GM10266 (cell line): ENCODE measurements around the gene WDFY4.

Experiments
- DNase-seq: peaks from one replicate; pipeline ENCODE4 v3.0.0; 2012; ENCODE audit errors: extremely low spot score
- CTCF ChIP-seq: IDR thresholded peaks from 2 replicates; pipeline ENCODE4 v1.5.1; 2012; ENCODE audit warnings: mild to moderate bottlenecking, low read depth; ENCODE audit not compliant: control insufficient read depth, insufficient read depth; ENCODE audit errors: missing control alignments

WDFY4 gene

GRCh38 chr10:48814933-48815332 lies 130.3 kb downstream of the WDFY4 start:
- TF ChIP-seq CTCF = no peak
- DNase-seq = no peak

GRCh38 chr10:48817141-48817540 lies 132.5 kb downstream of the WDFY4 start:
- no peak for TF ChIP-seq CTCF
- DNase-seq = no peak

GRCh38 chr10:48818081-48818480 lies 133.4 kb downstream of the WDFY4 start:
- no peak for DNase-seq
- no peak for TF ChIP-seq CTCF

GRCh38 chr10:48818861-48819520 lies 134.3 kb downstream of the WDFY4 start:
- TF ChIP-seq CTCF = no peak
- no peak for DNase-seq

- TF ChIP-seq CTCF = no peak
- DNase-seq = no peak
These were observed 135.1 kb downstream of the WDFY4 start for GRCh38 chr10:48819783-48820182.

- no peak for TF ChIP-seq CTCF
- no peak for DNase-seq
These were observed 135.6 kb downstream of the WDFY4 start for GRCh38 chr10:48820231-48820630.

GRCh38 chr10:48820699-48821098 lies 136.0 kb downstream of the WDFY4 start:
- TF ChIP-seq CTCF = no peak
- no peak for DNase-seq
